Measurements from ENCODE around the gene CD14. TPM values are rescaled to one million over a fixed set of nuclear protein-coding genes. Genes with fewer than 3 reads are reported as not detected.
"Not testable (repeated sequence)": the region's sequence is repeated elsewhere in the genome, so short reads cannot be mapped to it uniquely, and the experiment has no call there.

The CD14 gene
- total RNA-seq, 4 donors from 2014 or later = 18.5 to 36.7 (median 30.0) TPM

DNA sequence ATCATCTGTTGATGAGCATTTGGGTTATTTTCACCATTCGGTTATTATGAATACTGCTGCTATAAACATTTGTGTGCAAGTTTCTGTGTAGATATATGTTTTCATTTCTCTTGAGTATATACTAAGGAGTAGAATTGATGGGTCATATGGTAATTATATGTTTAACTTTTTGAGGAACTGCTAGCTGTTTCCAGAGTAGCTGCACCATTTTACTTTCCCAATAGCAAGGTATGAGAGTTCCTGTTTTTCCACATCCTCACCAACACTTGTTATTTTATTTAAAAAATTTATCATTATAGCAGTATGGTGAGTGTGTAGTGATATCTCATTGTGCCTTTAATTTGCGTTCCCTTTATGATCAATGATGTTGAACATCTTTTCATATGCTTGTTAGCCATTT, 29.2 kb downstream of the CD14 start:
- intact Hi-C loops (cut with DNase I) = no loop called here
- 92 to 94% methylated on average over 2 of the region's 2 CpGs for WGBS, 2 donors
- H3K27me3 ChIP-seq = no peaks in the 10 kb centered on the region
- no peaks in the 10 kb centered on the region for H3K4me1 ChIP-seq
- TF ChIP-seq, protein P1, sequence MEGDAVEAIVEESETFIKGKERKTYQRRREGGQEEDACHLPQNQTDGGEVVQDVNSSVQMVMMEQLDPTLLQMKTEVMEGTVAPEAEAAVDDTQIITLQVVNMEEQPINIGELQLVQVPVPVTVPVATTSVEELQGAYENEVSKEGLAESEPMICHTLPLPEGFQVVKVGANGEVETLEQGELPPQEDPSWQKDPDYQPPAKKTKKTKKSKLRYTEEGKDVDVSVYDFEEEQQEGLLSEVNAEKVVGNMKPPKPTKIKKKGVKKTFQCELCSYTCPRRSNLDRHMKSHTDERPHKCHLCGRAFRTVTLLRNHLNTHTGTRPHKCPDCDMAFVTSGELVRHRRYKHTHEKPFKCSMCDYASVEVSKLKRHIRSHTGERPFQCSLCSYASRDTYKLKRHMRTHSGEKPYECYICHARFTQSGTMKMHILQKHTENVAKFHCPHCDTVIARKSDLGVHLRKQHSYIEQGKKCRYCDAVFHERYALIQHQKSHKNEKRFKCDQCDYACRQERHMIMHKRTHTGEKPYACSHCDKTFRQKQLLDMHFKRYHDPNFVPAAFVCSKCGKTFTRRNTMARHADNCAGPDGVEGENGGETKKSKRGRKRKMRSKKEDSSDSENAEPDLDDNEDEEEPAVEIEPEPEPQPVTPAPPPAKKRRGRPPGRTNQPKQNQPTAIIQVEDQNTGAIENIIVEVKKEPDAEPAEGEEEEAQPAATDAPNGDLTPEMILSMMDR (IDR thresholded peaks at IDR 0.05) = no peak
- TF ChIP-seq POLR2A (IDR thresholded peaks at IDR 0.05) = no peak
- H3K36me3 ChIP-seq = no peaks in the 10 kb centered on the region
- H3K27ac ChIP-seq = no peak overlapping the region
- H3K9me3 ChIP-seq = no peaks in the 10 kb centered on the region
- no peak for DNase-seq
- H3K4me3 ChIP-seq (replicated peaks in 1 of 3) = no peak overlapping the region

DNA sequence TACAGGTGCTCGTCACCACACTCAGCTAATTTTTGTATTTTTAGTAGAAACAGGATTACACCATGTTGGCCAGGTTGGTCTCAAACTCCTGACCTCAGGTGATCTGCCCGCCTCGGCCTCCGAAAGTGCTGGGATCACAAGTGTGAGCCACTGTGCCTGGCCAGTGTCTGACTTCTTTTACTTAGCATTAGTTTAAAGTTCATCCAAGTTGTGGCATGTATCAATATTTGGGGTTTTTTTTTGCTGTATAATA, 29.6 kb downstream of the CD14 start:
- WGBS, 2 donors = 93 to 94% methylated on average over 4 of the region's 4 CpGs
- H3K9me3 ChIP-seq; H3K4me1 ChIP-seq; H3K27me3 ChIP-seq; H3K27ac ChIP-seq; H3K36me3 ChIP-seq; H3K4me3 ChIP-seq (replicated peaks in 1 of 3); DNase-seq; intact Hi-C loops (cut with DNase I): not testable (repeated sequence)

DNA sequence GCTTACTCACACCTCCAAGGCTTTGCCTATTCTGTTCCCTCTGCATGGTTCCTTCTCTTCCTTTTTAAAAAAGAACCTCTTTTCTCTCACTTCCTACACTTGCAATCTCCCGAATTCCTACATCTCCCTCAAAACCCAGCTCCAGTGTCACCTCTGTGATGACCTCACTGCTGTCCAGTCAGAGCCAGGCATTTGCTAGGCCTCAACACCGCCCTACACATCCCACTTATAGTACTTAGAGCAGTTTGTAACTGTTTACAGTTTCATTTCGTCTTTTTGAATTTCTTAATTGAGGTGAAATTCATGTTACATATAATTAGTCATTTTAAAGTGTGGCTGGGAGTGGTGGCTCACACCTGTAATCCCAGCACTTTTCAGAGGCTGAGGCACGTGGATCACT, 30.8 kb downstream of the CD14 start:
- H3K4me3 ChIP-seq (replicated peaks in 1 of 3) = no peak overlapping the region
- no peak for DNase-seq
- 83 to 87% methylated on average over 4 of the region's 4 CpGs for WGBS, 2 donors
- H3K27ac ChIP-seq = no peak overlapping the region
- H3K9me3 ChIP-seq = no peaks in the 10 kb centered on the region
- H3K27me3 ChIP-seq = no peaks in the 10 kb centered on the region
- intact Hi-C loops (cut with DNase I) = no loop called here
- TF ChIP-seq POLR2A (IDR thresholded peaks at IDR 0.05) = no peak
- H3K36me3 ChIP-seq = no peaks in the 10 kb centered on the region
- H3K4me1 ChIP-seq = peaks cover under 1 to 2% of the 10 kb centered on the region in 2 donors

DNA sequence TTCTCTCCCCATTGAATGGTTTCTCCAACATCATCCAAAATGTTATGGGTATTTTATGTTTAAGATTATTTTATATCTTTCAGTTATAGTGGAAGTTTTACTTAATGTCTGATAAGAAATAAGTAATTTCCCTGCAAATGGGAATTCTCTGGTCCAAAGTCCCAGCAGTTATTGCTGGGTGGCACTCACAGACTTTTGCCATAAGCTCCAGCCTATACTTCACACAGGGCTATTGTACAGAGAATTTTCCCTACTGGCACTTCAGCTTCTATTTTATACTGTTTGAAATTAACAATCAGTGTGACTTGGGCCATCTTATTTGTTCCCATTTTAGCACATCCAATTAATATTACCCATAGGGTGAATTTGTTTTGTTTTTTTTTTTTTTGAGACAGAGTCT, 32.9 kb downstream of the CD14 start:
- Histone ChIP-seq H3K27ac (no peak overlapping the region), H3K36me3 (no peaks in the 10 kb centered on the region), H3K9me3 (no peaks in the 10 kb centered on the region), H3K27me3 (no peaks in the 10 kb centered on the region), H3K4me1 (peaks cover 20 to 21% of the 10 kb centered on the region in 2 donors), H3K4me3 (replicated peaks in 1 of 3) (no peak overlapping the region)
- no peak for DNase-seq
- TF ChIP-seq, protein P1 (IDR thresholded peaks at IDR 0.05) = no peak
- TF ChIP-seq POLR2A (IDR thresholded peaks at IDR 0.05) = no peak
- intact Hi-C loops (cut with DNase I) = no loop called here

DNA sequence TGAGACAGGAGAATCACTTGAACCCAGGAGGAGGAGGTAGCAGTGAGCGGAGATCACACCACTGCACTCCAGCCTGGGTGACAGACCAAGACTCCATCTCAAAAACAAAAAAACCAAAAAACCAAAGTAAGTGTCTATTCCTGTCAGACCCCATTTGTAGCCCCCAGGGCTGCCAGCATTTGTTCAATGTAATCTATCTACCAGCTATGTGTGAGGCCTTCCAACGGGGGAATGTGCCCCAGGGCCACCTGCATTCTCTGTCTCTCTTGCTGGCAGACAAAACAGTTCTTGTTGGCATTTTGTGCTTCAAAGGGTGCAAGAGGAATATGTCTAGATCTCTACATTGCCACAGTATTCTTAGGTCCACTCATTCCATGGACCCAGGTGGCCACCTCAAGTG, 34.1 kb downstream of the CD14 start:
- TF ChIP-seq, protein P1 (IDR thresholded peaks at IDR 0.05) = no peak
- TF ChIP-seq POLR2A (IDR thresholded peaks at IDR 0.05) = no peak
- Histone ChIP-seq H3K27ac (no peak overlapping the region), H3K36me3 (no peaks in the 10 kb centered on the region), H3K4me1 (peaks cover 21 to 26% of the 10 kb centered on the region in 2 donors), H3K9me3 (no peaks in the 10 kb centered on the region), H3K27me3 (no peaks in the 10 kb centered on the region), H3K4me3 (replicated peaks in 1 of 3) (no peak overlapping the region)
- DNase-seq = no peak
- WGBS, 2 donors = 65 to 81% methylated on average over 2 of the region's 2 CpGs
- intact Hi-C loops (cut with DNase I) = no loop called here

DNA sequence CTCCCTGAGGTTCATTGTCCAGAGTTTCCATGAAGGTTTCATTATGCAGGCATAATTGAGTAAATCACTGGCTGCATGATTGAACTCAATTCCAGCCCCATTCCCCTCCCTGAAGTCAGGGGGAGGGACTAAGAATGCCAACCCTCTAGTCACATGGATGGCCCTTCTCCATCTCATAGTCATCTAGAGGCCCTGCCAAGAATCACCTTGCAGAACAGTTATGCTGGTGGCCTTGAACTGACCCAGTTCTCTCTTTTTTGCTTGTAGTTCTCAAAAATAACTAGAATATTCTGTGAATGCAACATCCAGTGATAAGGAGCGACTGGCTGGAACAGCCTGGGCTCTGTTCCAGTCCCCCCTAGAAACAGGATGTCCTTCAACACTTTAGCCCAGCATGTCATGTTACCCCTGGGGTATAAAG, 36.6 kb downstream of the CD14 start:
- H3K27me3 ChIP-seq = no peaks in the 10 kb centered on the region
- TF ChIP-seq POLR2A (IDR thresholded peaks at IDR 0.05) = peak in 1 of 2 donors; percentile 60
- TF ChIP-seq, protein P1 (IDR thresholded peaks at IDR 0.05) = no peak
- no peaks in the 10 kb centered on the region for H3K9me3 ChIP-seq
- WGBS, 2 donors = 6 to 60% methylated on average over 1 of the region's 1 CpG
- H3K36me3 ChIP-seq = no peaks in the 10 kb centered on the region
- DNase-seq = peak; percentile 77 to 84
- peak overlapping the region; percentile 80 to 90 (median 85) for H3K27ac ChIP-seq
- intact Hi-C loops (cut with DNase I) = no loop called here
- H3K4me1 ChIP-seq = peaks cover 21 to 28% of the 10 kb centered on the region in 2 donors
- no peak overlapping the region for H3K4me3 ChIP-seq (replicated peaks in 1 of 3)
